Calu3 (cell line): ENCODE results near the gene LMNB1. TPM values are rescaled to one million over a fixed set of nuclear protein-coding genes. Genes with fewer than 3 reads are reported as not detected.

Source experiments
- BruUV-seq: library from RNA; stranded (reverse); fragments of 400-500 nt; replicated peaks from 2 replicates; lab custom pipeline; 2021; lab: Mats Ljungman, UMichigan
- CTCF ChIA-PET: fragments of 300-600 bp; sonication (Branson Sonifier 250); formaldehyde crosslinking; loops from one replicate; lab custom pipeline; 2022; ENCODE audit warnings: antibody characterized with exemption; lab: Charles Lee
- DNase-seq: peaks from one replicate; pipeline ENCODE4 v3.0.0; 2022
- H3K27ac Mint-ChIP-seq: one replicate; pipeline ENCODE4 v1.8.0; 2022; ENCODE audit warnings: mixed read lengths; ENCODE audit not compliant: unreplicated experiment
- H3K27me3 Mint-ChIP-seq: one replicate; pipeline ENCODE4 v1.8.0; 2022; ENCODE audit warnings: mixed read lengths; ENCODE audit not compliant: unreplicated experiment
- H3K36me3 Mint-ChIP-seq: one replicate; pipeline ENCODE4 v1.8.0; 2022; ENCODE audit warnings: mild to moderate bottlenecking, moderate library complexity, mixed read lengths; ENCODE audit not compliant: insufficient read depth, unreplicated experiment
- H3K4me1 Mint-ChIP-seq: one replicate; pipeline ENCODE4 v1.8.0; 2022; ENCODE audit warnings: mild to moderate bottlenecking, low read depth, mixed read lengths; ENCODE audit not compliant: unreplicated experiment
- H3K4me3 Mint-ChIP-seq: one replicate; pipeline ENCODE4 v1.8.0; 2022; ENCODE audit warnings: mild to moderate bottlenecking, low read depth, moderate library complexity, mixed read lengths; ENCODE audit not compliant: unreplicated experiment
- H3K9me3 Mint-ChIP-seq: one replicate; pipeline ENCODE4 v1.8.0; 2022; ENCODE audit warnings: low read depth, mixed read lengths; ENCODE audit not compliant: unreplicated experiment
- intact Hi-C: fragments of 100-400 bp; cut with micrococcal nuclease; formaldehyde crosslinking; loops from one replicate; pipeline ENCODE4 v1.10.0; 2022; ENCODE audit not compliant: unreplicated experiment
- total RNA-seq: library from RNA; stranded (reverse); gene quantifications from 2 replicates; pipeline ENCODE4 v1.2.3, GENCODE V29; 2022
- TF ChIP-seq, protein P1 (sequence below): fragments of 200-600 bp; IDR thresholded peaks from one replicate; pipeline ENCODE4 v1.8.0; 2022; ENCODE audit warnings: antibody characterized with exemption; ENCODE audit not compliant: unreplicated experiment

LMNB1 gene
- total RNA-seq, 1 experiment from 2014 or later, result 153 TPM

DNA sequence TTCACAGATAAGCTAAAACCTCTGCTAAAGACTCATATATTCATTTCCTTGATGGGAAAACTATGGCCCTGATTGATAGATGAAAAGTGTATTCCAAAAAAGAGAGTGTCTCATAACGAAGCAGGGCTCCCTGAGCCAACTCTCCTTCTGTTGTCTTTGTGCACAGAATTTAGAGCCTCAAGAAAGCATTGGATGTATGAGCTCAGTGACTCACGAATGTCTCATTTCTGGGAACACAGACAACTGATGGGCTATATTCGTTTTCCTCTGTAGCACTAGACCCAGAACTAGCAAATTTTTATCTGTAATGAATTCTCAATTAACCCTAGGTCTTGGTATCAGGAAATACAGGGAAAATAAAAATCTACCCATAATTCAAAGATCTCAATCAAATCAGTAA is 88.4 kb downstream of the LMNB1 start:
- TF ChIP-seq, protein P1, sequence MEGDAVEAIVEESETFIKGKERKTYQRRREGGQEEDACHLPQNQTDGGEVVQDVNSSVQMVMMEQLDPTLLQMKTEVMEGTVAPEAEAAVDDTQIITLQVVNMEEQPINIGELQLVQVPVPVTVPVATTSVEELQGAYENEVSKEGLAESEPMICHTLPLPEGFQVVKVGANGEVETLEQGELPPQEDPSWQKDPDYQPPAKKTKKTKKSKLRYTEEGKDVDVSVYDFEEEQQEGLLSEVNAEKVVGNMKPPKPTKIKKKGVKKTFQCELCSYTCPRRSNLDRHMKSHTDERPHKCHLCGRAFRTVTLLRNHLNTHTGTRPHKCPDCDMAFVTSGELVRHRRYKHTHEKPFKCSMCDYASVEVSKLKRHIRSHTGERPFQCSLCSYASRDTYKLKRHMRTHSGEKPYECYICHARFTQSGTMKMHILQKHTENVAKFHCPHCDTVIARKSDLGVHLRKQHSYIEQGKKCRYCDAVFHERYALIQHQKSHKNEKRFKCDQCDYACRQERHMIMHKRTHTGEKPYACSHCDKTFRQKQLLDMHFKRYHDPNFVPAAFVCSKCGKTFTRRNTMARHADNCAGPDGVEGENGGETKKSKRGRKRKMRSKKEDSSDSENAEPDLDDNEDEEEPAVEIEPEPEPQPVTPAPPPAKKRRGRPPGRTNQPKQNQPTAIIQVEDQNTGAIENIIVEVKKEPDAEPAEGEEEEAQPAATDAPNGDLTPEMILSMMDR, result no peak
- Mint-ChIP-seq H3K4me1 (no peaks in the 10 kb centered on the region), H3K27me3 (no peaks in the 10 kb centered on the region), H3K27ac (no peak overlapping the region), H3K4me3 (no peak overlapping the region), H3K9me3 (no peaks in the 10 kb centered on the region), H3K36me3 (peaks cover 5% of the 10 kb centered on the region)
- DNase-seq, result no peak
- CTCF ChIA-PET, result no interaction called here
- no TSS peak for BruUV-seq
- intact Hi-C loops, result no loop called here

DNA sequence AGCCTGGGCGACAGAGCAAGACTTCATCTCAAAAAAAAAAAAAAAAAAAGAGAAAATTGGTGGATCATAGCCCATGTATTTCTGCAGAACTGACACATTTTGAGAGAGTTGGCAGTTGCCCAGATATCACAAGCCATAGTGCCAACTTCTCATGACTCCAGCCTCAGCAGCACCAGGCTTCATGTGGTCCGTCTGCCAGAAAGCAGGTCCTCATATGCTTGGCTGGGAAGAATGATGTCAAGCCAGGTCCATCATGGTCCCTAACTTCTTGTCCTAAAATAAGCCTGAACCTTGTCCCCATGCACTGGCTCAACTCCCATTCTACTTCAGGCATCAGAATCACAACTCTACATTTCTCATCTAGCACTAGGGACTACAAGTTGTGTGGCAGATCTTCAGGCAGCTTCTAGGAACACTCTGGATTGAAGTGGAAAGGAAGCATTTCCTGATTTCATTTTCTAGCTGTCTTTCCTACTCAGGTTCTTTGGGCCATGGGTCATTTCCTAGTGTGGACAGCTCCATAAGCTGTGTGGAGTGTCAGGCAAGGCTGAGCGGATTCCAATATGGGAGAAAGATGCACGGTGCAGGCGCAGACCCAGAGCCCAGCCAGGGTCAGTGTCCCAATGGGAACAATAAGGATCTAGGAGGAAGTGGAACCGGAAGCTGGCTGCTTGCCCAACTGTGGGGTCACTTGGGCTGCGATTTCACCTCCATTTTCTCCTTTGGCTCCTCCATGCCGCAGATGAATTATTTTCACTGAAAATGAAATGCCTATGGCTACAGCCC is 90.1 kb downstream of the LMNB1 start:
- intact Hi-C loops, result no loop called here

DNA sequence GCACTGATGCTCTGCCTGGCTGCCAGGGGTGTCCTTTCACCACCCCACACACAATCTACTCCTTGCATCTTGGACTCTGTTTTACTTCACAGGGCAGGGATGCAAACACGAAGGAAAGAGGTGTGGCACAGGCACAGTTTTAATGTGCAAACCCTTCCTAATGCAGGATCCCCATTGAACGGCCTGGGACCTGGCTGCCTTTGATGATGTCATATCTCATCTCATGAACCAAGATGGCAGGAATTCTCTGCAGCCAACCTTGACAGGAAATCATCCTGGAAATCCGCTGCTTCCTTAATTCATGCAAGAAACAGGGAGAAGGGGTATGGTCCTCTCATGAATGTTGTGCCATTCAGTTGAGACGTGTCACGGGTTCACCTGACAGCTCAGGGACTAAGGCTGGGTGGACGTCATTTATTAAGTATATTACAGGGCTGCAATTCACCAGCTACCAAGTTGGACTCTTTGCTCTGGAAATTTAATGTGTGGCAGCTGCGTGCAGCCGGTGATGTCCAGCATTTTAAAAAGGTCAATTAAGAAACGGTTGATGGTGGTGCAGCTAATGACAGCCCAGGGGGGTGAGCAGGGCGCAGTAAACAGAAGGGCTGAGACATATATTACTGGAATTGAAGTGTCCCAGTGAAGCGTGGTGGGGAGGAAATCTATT is 91.5 kb downstream of the LMNB1 start:
- intact Hi-C loops, result no loop called here
- Mint-ChIP-seq H3K4me1 (no peaks in the 10 kb centered on the region), H3K27me3 (no peaks in the 10 kb centered on the region), H3K27ac (no peak overlapping the region), H3K4me3 (no peak overlapping the region), H3K9me3 (no peaks in the 10 kb centered on the region), H3K36me3 (peaks cover 5% of the 10 kb centered on the region)
- TF ChIP-seq, protein P1, result no peak
- CTCF ChIA-PET, result interaction anchor here (0.6 kb wide), 1 partner anchor 166 kb away, joined by 3 read pairs; no protein-coding TSS in a partner anchor
- DNase-seq, result no peak
- no TSS peak for BruUV-seq

More for the DNA sequence above, 90.1 kb downstream of the LMNB1 start:
- Mint-ChIP-seq H3K9me3 (no peaks in the 10 kb centered on the region), H3K36me3 (peaks cover 5% of the 10 kb centered on the region), H3K27ac (no peak overlapping the region), H3K4me1 (no peaks in the 10 kb centered on the region), H3K4me3 (no peak overlapping the region), H3K27me3 (no peaks in the 10 kb centered on the region)
- DNase-seq, result no peak
- CTCF ChIA-PET, result no interaction called here
- BruUV-seq, result no TSS peak
- TF ChIP-seq, protein P1, result no peak

DNA sequence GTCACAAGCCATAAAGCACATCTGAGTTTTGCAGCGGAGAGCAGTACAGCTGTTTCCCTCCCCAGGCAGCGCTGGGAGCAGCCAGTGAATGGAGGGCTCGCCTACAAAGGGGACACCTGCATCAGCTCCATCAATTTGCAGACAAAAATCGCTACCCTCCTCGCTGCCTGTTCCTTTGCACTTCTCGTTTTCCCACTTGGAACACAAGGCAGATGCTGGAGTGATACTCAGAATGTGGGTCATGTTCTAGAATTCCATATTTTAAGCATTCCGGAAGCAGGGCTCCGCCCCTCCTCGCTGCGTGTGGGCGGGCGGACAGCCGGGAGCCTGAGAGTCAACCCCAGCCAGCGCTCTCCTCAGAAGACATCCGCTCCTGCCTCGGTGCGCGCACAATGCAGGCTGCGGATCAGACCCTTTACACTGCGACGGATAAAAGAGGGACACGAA is 92.1 kb downstream of the LMNB1 start:
- intact Hi-C loops, result no loop called here
- TF ChIP-seq, protein P1, result no peak
- CTCF ChIA-PET, result interaction anchor here (0.6 kb wide), 1 partner anchor 167 kb away, joined by 3 read pairs; no protein-coding TSS in a partner anchor
- H3K4me1 Mint-ChIP-seq, result no peaks in the 10 kb centered on the region
- H3K4me3 Mint-ChIP-seq, result no peak overlapping the region
- no peak overlapping the region for H3K27ac Mint-ChIP-seq
- no peak for DNase-seq
- no peaks in the 10 kb centered on the region for H3K9me3 Mint-ChIP-seq
- no peaks in the 10 kb centered on the region for H3K27me3 Mint-ChIP-seq
- H3K36me3 Mint-ChIP-seq, result peaks cover 5% of the 10 kb centered on the region
- BruUV-seq, result no TSS peak
